HEK293T (cell line): ENCODE results near the gene LCE1E.

Source experiments
- ELF4 ChIP-seq: fragments of 450-650 bp; IDR thresholded peaks from 2 replicates; pipeline ENCODE4 v1.6.1; 2017; ENCODE audit warnings: antibody characterized with exemption
- FOXA1 ChIP-seq: fragments of 450-650 bp; IDR thresholded peaks from 2 replicates; pipeline ENCODE4 v1.6.1; 2016; ENCODE audit warnings: mild to moderate bottlenecking
- FOXK2 ChIP-seq: fragments of 450-650 bp; IDR thresholded peaks from 2 replicates; pipeline ENCODE4 v1.6.1; 2016; ENCODE audit warnings: mild to moderate bottlenecking
- FOXM1 ChIP-seq: fragments of 450-650 bp; IDR thresholded peaks from 2 replicates; pipeline ENCODE4 v1.6.1; 2017; ENCODE audit warnings: mild to moderate bottlenecking, borderline replicate concordance
- HDGF ChIP-seq: fragments of 450-650 bp; IDR thresholded peaks from 2 replicates; pipeline ENCODE4 v1.6.1; 2017; ENCODE audit warnings: antibody characterized with exemption, borderline replicate concordance
- NFRKB ChIP-seq: fragments of 450-650 bp; IDR thresholded peaks from 2 replicates; pipeline ENCODE4 v1.6.1; 2016; ENCODE audit warnings: mild to moderate bottlenecking, moderate library complexity
- PKNOX1 ChIP-seq: fragments of 450-650 bp; IDR thresholded peaks from 2 replicates; pipeline ENCODE4 v1.6.1; 2016
- SP1 ChIP-seq: fragments of 450-650 bp; IDR thresholded peaks from 2 replicates; pipeline ENCODE4 v1.6.1; 2017
- SUZ12 ChIP-seq: fragments of 450-650 bp; IDR thresholded peaks from 2 replicates; pipeline ENCODE4 v1.6.1; 2016; ENCODE audit warnings: mild to moderate bottlenecking
- TARDBP ChIP-seq: fragments of 450-650 bp; IDR thresholded peaks from 2 replicates; pipeline ENCODE4 v1.6.1; 2016

GRCh38 chr1:152836870-152837269, 50.8 kb downstream of the LCE1E start:
- TF ChIP-seq HDGF (no peak), SUZ12 (no peak), TARDBP (no peak), ELF4 (no peak), NFRKB (no peak), SP1 (no peak), PKNOX1 (no peak), FOXK2 (no peak), FOXM1 (no peak), FOXA1 (no peak)
